IPS DF 19.7 (cell line): Measurements from ENCODE around the gene CORO2B.

Experiments
- DNase-seq: peaks from one replicate; pipeline ENCODE4 v3.0.0-alpha.2; 2013; ENCODE audit warnings: low read depth, low spot score

CORO2B gene

DNA sequence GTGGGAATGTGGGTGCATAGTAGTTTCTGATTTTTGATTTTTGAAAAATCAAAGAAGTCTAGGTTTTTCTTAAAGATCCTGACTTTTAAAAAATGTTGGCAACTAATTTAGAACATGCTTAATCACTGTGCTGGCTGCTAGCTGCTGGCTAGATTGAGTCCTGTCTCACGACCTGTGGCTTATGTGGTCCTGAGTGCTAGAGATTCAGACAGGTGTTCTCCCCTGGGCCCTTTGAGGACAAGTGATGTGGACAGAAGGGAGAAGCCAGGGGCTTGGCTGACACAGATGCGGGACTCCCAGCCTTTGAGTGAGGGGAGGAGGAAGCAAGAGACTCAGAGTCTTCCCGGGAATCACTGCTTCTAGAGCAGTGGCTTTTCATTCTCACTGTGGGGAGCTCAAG is 47.5 kb downstream of the CORO2B start:
- DNase-seq, result no peak

DNA sequence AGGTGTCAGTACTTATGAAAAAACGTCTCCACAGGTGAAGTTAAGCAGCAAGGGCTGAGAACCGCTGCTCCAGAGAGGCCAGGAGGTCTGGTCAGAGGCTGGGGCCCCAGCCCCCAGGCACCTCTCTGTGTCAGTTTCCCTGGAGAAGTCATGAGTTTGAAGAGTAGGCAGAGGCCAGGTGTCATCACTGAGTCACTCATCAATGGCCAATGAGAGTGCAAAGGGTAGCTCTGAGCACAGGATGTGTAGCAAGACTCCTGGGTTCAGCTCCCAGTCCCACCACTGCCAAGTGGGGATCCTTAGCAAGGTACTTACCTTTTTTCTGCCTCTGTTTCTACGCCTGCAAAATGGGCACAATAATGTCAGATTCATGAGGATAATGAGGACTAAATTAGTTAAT is 47.9 kb downstream of the CORO2B start:
- no peak for DNase-seq

DNA sequence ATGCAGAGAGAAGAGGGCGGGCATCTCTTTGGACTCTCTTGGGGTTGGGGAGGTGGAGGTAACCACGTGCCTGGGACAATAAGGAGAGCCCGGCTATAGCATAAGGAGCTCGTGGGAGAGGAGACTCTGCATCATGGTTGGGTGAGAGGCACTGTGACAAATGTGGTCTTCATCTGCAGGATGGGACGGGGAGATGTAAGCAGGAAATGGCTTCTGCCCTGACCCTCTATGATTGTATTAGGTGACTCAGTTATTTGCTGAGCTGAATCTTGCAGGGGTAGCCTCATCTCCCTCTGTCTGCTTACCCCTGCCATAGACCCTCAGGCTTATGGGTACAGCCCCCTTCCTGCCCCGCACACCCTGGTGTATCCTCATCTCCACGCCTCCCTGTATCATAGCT is 48.7 kb downstream of the CORO2B start:
- no peak for DNase-seq

DNA sequence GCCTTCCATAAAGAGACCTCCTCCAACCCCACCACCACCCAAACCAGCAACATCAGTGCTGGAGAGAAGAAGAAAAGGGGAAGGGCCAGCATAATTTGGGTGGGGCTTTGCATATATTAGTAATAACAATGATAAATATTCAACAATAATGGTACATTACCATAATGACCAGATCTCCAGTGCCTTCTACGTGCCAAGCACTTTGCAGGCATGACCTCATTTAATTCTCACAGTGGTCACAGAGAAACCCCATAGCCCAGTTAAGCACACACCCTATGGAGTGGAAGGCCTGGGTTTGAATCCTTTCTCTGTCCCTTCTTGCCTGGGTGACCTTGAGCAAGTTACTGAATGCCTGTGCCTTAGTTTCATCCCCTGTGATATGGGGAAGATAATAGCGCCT is 49.2 kb downstream of the CORO2B start:
- no peak for DNase-seq

DNA sequence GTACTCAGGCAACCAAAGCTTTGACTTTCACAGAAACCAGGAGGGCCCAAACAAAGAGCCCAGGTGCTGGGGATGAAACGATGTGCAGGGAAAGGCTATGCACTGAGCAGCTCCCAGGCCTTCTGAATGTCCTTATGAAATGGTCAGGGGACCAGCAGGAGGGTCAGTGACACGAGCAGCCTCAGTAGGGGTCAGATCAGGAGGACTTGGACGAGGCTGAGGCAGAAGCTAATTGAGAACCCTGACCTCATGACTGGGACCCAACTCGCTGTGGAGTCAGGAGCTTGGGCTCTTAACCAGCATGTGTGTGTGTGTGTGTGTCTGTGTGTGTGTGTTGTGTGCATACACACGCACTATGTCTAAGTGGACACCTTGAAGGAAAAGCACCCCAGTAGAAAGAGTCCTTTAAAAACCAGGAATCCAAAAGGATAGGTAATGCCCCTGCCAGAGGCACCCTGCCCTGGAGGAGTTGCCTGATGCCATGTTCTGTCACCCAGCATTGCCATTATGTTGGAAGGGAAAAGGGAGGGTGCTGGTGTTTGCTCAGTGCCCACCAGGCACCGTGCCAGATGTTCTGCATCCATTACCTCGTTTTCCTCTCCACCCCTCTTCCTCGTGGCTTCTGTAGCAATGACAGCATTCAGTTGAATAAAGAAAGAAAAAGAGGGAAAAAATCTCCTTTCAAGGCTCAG is 50.9 kb downstream of the CORO2B start:
- no peak for DNase-seq

DNA sequence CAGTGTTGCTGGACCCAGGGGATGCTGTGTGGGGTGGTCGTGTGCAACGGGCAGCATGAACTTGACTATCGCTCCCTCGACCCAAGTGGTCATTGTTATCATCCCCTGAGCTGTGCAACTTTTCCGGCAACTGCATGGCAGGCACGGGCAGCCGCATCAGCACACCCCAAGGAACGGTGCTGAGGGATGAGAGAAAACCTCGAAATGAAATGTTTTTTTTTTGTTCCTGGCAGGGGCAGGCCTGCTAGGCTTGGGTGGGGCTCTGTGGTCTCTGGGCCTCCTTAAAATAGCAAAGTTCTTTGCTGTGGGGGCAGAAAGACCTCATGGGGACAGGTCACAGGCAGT is 51.4 kb downstream of the CORO2B start:
- DNase-seq, result no peak

DNA sequence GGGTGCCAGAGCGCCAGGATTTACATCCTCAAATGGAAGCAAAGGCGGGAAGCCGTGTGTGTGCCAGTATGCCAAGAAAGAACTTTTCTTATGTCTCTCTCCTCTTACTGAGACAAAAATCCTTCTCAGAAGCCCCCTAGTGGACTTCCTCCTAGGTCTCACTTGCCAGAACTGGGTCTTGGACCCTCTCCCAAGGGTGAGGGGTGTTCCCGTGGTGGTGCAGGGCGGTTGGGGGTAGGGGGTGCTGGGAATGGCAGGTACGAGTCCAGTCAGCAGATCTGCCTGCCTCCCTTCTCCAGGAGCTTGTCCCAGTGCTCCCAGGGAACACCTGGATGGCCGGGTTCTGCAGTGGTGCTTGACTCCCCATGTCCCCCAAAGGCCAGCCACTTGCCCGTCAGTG is 52.0 kb downstream of the CORO2B start:
- no peak for DNase-seq

DNA sequence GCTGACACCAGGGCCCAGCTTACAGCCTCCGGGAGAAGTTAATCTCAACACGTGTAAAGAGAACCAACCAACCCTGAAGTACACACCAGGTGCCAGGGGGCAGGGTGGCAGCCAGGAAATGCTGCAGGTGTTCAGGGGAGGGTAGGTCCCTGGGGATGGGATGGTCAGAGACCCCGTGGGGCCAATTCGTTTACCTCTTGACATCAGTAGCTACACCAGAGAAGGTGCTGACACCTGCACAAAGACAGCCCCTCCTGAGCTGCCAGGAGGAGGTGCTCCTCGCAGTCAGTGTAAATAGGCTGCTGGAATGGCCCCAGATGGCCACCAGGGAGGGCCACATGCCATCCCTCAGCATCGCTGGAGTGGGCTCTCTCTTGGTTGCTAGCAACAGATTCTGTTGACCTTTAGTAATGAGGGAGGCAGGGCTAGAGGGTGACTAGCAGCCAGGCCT is 52.8 kb downstream of the CORO2B start:
- no peak for DNase-seq

DNA sequence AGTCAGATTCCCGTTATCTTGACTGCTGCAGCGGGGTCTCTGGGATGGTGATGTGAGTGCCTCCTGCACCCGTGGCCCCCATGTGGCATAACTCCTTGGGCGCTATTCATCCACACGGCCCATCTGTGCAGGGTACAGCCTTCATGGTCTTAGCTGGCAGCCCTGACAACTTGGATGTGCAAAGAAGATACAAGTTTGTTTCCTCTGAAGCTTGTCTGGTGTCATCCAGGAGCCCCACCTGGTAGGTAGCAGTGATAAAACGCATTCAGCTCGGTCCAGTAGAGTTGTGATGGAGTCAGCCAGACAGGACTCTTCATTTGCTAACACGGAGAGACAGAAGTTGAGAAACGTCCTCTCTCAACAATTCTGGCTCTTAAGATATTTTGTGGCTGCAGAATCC is 53.3 kb downstream of the CORO2B start:
- no peak for DNase-seq

DNA sequence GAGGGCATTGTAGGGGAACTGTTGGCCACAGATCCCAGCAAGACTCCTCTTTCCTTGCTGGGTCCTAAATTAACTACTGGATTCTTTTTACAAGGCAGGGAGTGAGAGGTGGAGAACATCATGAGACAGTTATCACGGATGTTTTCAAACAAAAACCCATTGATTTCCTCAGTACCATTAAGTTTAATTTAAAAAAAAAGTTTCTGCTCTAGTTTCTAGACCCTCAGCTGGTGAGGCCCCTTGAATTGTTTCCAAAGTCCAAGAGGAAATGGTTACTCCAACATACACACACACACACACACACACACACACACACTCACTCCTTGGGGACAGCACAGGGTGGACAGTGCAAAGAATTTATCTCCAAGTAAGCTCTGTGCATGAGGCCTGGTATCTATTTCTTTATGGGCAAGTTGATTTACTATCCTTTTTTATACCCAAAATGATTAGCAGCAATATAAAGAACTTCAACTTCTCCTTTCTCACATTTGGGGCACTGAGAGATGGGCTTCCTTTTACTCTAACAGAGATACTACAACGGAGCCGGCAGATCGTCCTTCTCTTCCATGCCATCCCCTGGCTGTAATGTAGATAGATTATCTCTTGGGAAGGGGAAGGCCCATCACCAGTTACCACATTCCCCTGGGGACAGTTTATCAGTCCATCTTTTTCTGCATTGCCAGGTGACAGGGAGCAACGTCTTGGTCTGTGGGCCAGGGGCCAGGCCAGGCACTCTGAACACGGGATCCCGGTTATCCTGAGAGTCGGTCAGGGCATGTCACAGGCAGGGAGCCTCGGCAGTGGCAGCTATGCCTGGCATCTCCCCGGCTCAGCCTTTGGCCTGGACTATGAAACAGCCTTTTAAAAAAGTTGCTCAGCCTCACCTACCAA is 54.7 kb downstream of the CORO2B start:
- no peak for DNase-seq

DNA sequence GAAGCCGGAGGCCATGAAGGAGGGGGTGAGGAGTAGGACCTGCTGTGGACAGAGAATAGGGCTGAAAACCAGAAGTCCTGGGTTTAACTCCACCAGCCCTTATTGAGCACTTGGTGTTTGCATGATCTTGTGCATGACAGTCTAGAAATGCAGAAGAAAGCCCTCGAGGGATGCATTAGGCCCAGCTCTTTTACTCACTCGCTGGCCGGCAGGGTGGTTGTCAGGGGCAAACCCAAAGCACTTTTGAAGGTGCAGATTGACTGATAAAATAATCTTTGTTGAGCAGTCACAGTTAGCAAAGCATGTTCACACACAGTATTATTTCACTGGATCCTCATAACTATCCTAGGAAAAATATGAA is 55.3 kb downstream of the CORO2B start:
- no peak for DNase-seq

DNA sequence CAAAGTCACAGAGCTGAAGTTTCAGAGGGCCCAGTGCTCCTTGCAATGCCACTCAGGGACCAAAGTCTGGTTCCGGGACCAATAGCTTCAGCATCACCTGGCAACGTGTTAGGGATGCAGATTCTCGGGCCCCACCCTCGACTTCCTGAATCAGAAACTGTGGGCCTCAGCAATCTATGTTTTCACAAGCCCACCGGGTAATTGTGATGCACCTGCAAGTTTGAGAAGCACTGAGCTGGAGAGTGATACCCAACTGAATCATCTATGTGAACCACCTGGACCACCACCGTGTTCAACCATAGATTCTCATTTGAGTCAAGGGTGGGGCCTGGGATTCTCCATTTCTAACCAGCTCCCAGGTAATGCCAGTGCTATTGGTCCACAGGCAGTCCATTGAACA is 55.7 kb downstream of the CORO2B start:
- no peak for DNase-seq

DNA sequence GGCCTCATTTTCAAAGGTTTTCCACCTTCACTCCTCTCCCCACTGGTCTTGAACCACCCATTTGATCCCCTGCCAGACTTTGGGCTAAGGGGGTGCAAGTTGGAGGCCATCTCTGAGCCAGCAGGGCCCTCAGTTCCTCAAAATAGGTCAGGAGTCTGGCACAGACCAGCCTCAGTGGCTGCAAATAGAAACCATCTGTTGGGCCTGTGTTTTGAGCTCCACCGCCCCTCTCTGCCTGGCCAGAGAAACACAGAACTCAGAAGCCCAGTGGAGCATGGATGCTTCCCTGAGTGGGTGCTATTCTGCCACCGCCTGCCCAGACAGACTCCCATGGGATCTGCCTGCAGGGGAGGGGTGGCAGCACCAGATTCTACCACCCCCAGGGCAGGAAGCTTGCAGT is 56.3 kb downstream of the CORO2B start:
- DNase-seq, result no peak

DNA sequence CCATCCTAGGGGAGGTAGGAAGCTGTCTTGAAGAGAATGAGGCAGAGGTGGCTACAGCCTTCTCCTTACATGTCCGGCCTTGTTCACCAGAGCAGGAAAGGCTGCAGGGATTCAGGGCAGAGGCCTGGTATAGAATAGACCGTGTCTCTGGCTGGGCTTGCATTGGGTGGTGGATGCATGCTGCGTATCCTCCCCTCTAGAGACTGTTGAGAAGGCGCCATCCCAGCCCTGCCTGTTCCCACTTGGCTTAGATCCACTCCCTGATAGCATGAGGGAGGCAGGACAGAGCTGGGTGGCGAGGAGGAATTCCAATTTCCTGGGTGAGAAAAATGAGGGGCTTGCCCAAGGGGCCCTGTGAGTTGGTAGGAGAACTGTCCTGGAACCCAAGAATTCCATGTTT is 57.5 kb downstream of the CORO2B start:
- no peak for DNase-seq

DNA sequence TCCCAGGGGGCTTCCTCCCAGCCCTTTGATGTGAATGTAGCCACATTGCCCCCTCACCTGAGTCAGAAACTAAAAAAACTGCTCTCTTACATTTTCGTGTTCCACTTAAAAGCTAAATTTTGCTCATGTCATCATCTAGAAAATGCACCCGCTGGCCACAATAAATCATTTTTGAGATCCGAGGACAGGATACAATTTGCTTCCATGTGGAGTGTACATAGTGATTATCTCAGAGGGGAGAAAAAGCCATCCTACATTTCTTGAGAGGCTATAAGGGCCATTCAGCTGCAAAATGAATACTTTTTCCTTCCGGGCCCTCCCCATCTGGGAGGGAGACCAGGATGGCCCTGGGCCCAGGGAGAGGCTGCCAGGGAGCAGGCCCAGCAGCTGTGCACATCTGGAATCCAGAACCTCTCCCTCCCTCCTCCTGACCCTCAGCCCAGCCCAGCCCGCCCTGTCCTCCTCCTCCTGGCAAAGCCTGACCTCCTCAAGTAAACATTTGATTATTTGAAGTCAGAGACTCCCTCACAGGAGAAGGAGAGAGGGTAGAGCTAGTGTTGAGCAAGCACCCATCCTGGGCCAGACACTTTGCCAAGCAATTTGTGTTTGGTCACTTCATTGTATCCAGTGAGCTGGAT is 59.1 kb downstream of the CORO2B start:
- no peak for DNase-seq

DNA sequence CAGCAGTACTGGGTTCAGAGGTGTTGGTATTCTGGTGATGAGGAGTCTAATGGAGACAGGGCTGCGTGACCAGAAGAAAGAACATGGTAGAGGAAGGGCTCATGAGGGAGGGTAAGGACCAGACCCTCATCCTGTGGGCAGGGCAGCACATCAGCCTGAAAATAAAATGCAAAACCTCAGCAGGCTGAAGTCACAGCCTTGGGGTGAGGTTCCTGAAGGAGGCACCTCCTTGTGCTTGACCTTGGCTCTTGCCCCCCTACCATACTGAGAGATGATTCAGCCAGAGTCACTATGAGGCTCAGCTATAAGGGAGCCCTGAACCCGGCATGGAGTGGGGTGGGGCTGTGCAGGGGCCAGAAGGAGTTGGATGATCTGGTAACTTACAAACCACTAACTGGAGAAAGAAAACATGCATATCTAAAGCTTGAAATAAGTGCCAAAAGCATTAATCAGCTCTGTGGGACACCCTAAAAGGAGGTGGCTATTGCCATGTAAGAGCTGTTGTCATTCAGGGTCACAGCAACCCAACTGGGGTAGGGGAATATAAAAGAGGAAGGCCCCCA is 60.2 kb downstream of the CORO2B start:
- DNase-seq, result no peak

DNA sequence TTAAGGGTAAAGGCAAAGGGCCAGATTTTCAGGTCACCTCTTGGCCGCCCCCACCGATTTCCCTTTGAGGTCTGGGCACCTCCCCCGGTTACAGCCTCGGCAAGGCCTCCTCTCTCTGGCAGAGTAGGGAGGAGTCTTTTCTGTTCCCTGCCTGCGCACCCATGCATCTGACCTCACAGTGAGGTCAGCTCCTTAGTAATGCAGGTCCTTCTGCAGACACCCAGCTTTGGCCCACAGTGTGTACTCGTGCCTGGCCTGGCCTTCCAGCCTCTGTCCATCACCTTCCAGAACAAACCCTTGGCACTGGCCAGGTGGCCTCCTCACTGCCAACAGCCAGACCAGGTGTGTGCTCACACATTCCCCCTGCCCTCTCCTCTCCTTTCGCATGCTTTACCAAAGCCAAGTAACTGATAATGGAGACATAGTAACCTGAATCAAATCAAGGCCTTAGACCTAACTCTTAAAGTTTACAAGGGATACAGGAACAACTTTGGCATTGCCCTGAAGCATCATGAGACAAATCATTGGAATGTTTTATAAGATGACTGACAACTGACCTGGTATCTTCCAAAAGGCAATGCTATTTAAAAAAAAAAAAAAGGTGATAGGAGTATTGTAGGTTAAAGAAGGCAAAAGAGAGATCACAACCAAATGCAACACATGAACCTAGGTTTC is 61.3 kb downstream of the CORO2B start:
- no peak for DNase-seq

DNA sequence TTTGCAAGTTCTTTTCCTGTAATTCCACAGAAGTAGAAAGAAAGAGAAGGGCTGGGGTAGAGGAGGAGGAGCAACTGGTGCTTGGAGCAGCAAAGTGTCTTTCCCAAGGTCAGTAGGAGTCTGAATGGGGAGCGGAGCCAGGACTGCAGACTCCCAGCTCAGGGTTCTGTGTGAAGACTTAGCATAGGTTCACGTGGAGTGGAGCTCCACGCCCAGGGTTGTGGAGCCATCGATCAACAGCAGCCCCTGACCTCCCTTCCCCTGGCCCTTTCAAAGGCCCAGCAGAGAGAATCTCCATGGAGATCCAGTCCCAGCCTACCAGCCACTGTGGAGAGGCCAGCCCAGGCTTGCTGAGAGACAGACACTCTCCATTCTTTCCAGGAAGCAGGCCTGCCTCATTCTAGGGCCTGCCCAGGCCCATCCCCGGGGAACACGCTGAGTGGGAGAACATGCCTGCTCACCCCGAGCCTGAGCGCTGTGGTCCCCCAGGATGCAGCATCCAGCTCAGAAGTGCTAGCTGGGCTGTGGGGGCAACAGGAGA is 62.1 kb downstream of the CORO2B start:
- no peak for DNase-seq

DNA sequence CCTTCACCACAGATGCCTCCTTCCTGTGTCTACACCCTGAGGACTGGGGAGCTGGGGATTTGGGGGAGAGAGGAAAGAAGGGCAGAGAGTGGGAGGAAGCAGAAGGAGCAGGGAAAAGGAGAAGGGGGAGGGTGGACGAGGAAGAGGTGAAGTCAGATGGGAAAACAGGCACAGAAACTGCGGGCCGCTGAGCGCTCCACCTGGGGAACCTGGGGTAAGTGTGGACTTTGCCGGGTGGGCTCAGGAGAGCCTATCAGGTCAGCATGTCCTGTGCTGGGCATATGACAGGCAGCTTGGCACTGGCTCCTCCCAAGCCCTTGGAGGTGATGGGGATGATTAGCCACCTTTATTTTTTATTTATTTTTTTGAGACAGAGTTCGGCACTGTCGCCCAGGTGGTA is 62.6 kb downstream of the CORO2B start:
- no peak for DNase-seq

DNA sequence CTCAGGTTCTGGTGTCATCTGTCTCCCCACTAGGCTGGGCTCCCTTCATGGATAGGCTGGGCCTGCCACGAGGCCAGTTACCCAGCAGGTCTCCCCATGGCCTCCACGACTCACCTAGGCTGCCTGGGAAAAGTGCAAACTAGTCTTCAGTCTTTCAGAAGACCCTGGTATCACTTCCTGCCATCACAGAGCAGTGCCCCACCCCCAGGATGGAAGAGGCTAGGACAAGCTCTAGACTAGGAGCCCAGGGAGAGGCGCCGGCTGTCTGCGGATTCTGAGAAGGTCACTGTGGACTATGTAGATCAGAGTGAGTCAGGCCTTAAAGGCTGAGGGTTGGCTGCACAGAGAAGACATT is 63.7 kb downstream of the CORO2B start:
- DNase-seq, result no peak

DNA sequence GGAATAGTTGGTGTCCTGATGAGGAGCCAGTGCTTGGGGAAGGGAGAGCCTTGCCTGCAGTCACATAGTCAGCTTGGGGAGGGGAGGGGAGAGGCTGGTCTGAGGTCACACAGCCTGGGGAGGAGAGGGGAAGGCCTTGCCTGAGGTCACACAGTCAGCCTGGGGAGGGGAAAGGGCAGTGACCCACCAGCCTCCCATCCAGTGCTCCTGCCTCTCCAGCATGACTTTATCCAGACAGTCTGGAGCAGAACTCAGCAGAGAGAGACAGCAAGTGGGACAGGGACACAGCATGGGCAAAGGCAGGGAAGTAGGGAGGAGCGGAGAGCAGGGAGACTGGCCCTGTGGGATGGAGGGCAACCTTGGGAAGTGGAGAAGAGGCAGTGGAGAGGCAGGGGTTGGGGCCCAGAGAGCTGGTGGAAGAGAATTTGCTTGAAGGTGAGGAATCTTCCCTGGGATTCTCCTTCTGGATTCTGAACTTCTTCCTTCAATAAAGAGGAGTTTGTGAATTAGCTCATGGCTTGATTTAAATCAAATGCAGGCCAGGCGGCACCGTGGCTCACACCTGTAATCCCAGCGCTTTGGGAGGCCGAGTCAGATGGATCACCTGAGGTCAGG is 64.5 kb downstream of the CORO2B start:
- DNase-seq, result no peak
